ENCODE results near the gene ATP8A2.
"Not testable (repeated sequence)": the region's sequence is repeated elsewhere in the genome, so short reads cannot be mapped to it uniquely, and the experiment has no call there.

The ATP8A2 gene

DNA sequence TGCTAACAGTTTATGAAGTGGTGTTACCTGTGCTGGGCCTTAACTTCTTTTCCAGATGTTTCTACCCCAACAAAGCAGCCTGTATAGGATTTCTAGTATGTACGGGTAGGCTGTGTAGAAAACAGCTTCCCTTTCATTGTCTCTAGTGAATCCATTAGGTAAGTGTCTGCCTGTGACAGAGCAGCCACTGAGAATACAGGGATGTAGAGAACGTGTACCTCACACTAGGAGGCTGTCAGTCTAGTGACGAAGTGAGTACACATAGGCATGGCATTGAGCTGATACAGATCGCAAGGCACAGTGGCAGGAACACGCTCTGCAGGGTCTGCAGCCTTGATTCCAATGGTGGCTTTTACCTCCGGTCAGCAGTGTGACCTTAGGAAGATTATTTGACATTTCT is 562.4 kb downstream of the ATP8A2 start:
- no peaks in the 10 kb centered on the region for H3K27me3 ChIP-seq (ENCODE audit: control insufficient read depth, insufficient read depth, low read length)
- no peak overlapping the region for H3K27ac ChIP-seq (ENCODE audit: low read depth, low read length)
- no peaks in the 10 kb centered on the region for H3K36me3 ChIP-seq (ENCODE audit: control insufficient read depth, insufficient read depth, low read length)
- H3K4me3 ChIP-seq (ENCODE audit: low read length) = no peak overlapping the region
- H3K4me1 ChIP-seq (ENCODE audit: control insufficient read depth, insufficient read depth, low read length) = no peaks in the 10 kb centered on the region
- H3K9ac ChIP-seq (ENCODE audit: low read length) = no peak overlapping the region

DNA sequence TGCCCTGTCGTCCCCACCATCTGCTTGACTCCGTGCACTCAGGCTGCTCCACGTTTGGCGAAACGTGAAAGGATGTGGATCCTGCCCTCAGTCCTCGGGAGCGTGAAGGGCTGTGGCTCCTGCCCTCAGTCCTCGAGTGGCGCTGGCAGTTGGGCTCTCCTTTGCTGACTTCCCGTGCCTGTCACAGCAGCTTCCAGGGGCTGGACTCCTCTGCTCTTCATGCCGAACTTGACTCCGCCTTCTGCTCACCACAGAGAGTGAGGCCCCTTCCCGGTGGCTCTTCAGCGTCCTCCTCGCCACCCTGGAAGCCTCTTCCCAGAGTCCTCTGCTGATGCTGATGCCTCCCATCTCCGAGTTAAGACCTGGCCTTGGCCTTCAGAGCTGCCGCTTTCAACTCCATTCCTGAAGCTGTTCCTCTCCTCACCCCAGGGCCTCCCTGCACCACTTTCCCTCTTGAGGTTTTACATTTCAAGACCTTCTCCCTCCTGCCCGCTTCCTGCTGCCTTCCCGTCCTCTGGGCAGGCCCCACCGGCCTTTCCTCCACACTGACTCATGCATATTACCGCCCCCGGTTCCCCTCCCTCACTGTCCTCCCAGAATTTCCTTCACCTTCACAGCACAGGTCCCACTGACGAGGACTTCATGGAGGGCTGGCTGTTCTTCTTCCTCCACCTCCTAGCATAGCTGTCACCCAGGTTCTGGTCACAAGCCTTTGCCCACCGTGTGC is 568.4 kb downstream of the ATP8A2 start:
- H3K4me3 ChIP-seq (ENCODE audit: low read length) = no peak overlapping the region
- no peaks in the 10 kb centered on the region for H3K27me3 ChIP-seq (ENCODE audit: control insufficient read depth, insufficient read depth, low read length)
- H3K27ac ChIP-seq (ENCODE audit: low read depth, low read length) = no peak overlapping the region
- no peaks in the 10 kb centered on the region for H3K36me3 ChIP-seq (ENCODE audit: control insufficient read depth, insufficient read depth, low read length)
- H3K4me1 ChIP-seq (ENCODE audit: control insufficient read depth, insufficient read depth, low read length) = no peaks in the 10 kb centered on the region
- no peak overlapping the region for H3K9ac ChIP-seq (ENCODE audit: low read length)

DNA sequence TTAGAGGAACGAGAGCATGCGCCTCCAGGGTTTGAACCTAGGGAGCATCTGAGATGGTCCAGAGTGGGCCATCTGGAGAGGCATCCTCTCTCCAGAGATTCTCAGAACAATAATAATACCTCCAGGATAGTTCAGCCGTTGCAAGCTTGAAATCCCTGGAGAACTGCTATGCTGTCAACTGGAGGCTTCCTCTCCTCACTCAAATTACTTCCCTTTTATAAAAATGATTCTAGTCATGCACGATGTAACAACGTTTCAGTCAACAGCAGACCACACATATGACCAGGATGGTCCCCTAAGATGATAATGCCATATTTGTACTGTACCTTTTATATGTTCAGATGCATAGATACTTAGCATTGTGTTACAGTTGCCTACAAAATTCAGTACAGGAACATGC is 571.3 kb downstream of the ATP8A2 start:
- H3K27ac ChIP-seq (ENCODE audit: low read depth, low read length) = no peak overlapping the region
- no peaks in the 10 kb centered on the region for H3K36me3 ChIP-seq (ENCODE audit: control insufficient read depth, insufficient read depth, low read length)
- H3K27me3 ChIP-seq (ENCODE audit: control insufficient read depth, insufficient read depth, low read length) = no peaks in the 10 kb centered on the region
- no peak overlapping the region for H3K9ac ChIP-seq (ENCODE audit: low read length)
- no peaks in the 10 kb centered on the region for H3K4me1 ChIP-seq (ENCODE audit: control insufficient read depth, insufficient read depth, low read length)
- no peak overlapping the region for H3K4me3 ChIP-seq (ENCODE audit: low read length)

DNA sequence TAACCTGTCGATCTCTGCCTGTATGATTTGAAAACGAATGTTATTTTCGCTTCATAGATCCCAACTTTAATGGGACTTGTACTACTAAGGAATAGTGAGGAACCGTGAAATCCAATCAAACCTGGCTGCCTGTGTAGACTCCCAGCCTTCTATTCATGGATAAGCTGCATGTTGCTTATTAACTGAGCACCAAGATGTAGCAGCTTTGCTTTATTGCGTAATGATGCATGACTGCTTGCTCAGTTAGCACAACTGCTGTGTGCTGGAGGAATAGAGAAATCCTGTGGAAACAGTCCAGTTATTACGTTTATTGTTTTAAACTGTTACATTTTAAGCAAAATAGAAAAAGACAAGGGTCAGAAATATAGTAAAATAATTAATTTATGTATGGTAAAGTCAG is 571.9 kb downstream of the ATP8A2 start:
- Histone ChIP-seq H3K9ac (ENCODE audit: low read length) (no peak overlapping the region), H3K36me3 (ENCODE audit: control insufficient read depth, insufficient read depth, low read length) (no peaks in the 10 kb centered on the region), H3K27me3 (ENCODE audit: control insufficient read depth, insufficient read depth, low read length) (no peaks in the 10 kb centered on the region), H3K4me1 (ENCODE audit: control insufficient read depth, insufficient read depth, low read length) (no peaks in the 10 kb centered on the region), H3K4me3 (ENCODE audit: low read length) (no peak overlapping the region), H3K27ac (ENCODE audit: low read depth, low read length) (no peak overlapping the region)

DNA sequence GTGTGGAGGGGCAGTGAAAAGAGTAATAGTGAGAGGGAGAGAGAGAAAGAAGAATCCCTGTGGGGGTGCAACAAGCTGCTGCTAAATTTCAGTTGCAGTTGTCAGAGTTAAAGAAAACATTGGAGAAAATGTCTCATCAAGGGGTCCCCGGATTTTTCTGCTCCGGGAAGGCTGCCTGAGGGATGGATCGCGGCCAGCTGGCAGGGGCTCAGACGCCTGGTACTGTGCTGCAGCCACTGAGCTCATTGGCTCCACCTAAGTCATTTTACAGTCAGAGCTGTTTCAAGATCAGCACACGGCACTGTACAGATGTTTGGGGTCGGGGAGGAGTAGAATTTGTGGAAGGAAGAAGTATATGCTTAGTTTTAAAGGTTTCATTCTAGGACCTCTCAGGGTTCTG is 573.8 kb downstream of the ATP8A2 start:
- Histone ChIP-seq H3K9ac (ENCODE audit: low read length) (no peak overlapping the region), H3K4me3 (ENCODE audit: low read length) (no peak overlapping the region), H3K27me3 (ENCODE audit: control insufficient read depth, insufficient read depth, low read length) (no peaks in the 10 kb centered on the region), H3K4me1 (ENCODE audit: control insufficient read depth, insufficient read depth, low read length) (no peaks in the 10 kb centered on the region), H3K27ac (ENCODE audit: low read depth, low read length) (no peak overlapping the region), H3K36me3 (ENCODE audit: control insufficient read depth, insufficient read depth, low read length) (no peaks in the 10 kb centered on the region)

DNA sequence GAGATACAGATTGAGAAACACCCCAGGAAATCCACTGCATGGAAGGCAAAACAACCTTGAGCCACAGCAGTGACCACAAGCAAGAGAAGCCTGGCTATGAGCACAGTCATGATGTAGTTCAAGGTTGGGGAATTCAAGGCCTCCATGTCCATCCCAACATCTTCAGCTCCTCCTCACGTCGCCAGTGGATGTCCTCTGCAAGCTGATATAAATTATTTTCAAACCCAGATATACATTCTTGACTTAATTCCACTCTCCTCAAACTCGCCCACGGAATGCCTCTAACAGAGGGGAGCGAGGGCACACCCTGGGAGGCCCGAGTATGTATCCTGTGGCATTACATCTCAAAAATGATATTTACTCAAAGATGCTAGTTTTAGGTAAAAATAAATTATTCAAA is 574.5 kb downstream of the ATP8A2 start:
- H3K27me3 ChIP-seq (ENCODE audit: control insufficient read depth, insufficient read depth, low read length) = no peaks in the 10 kb centered on the region
- H3K27ac ChIP-seq (ENCODE audit: low read depth, low read length) = no peak overlapping the region
- no peaks in the 10 kb centered on the region for H3K4me1 ChIP-seq (ENCODE audit: control insufficient read depth, insufficient read depth, low read length)
- H3K9ac ChIP-seq (ENCODE audit: low read length) = no peak overlapping the region
- H3K36me3 ChIP-seq (ENCODE audit: control insufficient read depth, insufficient read depth, low read length) = no peaks in the 10 kb centered on the region
- H3K4me3 ChIP-seq (ENCODE audit: low read length) = no peak overlapping the region

DNA sequence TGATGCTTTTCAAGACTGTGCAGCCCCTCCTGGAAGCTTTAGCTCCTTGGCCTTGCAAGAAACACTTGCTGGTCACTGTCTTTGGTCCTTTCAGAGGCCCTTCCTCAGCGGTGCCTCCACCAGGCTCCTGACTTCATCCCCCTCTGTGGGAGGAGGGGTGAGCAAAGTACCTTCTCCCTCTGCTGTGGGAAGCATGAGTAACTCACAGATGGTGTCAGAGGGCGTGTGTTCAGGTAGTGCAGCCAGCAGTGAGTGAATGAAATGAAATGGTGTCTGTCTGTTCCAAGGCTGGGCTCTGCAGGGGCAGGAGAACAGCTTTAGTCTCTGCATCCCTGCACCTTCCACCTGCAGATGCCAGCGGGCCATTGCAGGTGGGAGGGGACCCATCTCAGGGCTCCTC is 577.1 kb downstream of the ATP8A2 start:
- no peaks in the 10 kb centered on the region for H3K4me1 ChIP-seq (ENCODE audit: control insufficient read depth, insufficient read depth, low read length)
- H3K27ac ChIP-seq (ENCODE audit: low read depth, low read length) = no peak overlapping the region
- H3K4me3 ChIP-seq (ENCODE audit: low read length) = no peak overlapping the region
- H3K9ac ChIP-seq (ENCODE audit: low read length) = no peak overlapping the region
- H3K36me3 ChIP-seq (ENCODE audit: control insufficient read depth, insufficient read depth, low read length) = no peaks in the 10 kb centered on the region
- no peaks in the 10 kb centered on the region for H3K27me3 ChIP-seq (ENCODE audit: control insufficient read depth, insufficient read depth, low read length)

DNA sequence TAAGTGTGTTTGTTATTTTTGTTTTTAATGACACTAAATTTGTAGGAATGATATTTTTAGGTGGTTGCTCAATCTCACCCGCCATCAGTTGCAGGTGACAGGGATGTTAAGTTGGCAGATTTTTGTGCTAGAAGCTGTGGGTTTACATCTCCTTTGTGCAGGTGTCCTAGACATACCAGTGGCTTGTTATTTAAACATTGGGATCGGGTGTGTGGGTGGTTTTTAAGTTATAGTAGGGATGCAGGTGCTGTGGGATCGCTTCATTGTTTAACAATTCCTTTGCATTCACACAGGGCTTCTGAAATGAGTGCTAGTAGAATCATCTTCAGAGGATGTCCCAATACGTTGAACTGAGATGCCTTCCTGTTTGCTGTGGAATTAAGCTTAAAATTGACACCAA is 580.1 kb downstream of the ATP8A2 start:
- no peaks in the 10 kb centered on the region for H3K4me1 ChIP-seq (ENCODE audit: control insufficient read depth, insufficient read depth, low read length)
- H3K27me3 ChIP-seq (ENCODE audit: control insufficient read depth, insufficient read depth, low read length) = no peaks in the 10 kb centered on the region
- no peaks in the 10 kb centered on the region for H3K36me3 ChIP-seq (ENCODE audit: control insufficient read depth, insufficient read depth, low read length)
- H3K27ac ChIP-seq (ENCODE audit: low read depth, low read length) = no peak overlapping the region
- H3K4me3 ChIP-seq (ENCODE audit: low read length) = no peak overlapping the region
- no peak overlapping the region for H3K9ac ChIP-seq (ENCODE audit: low read length)

DNA sequence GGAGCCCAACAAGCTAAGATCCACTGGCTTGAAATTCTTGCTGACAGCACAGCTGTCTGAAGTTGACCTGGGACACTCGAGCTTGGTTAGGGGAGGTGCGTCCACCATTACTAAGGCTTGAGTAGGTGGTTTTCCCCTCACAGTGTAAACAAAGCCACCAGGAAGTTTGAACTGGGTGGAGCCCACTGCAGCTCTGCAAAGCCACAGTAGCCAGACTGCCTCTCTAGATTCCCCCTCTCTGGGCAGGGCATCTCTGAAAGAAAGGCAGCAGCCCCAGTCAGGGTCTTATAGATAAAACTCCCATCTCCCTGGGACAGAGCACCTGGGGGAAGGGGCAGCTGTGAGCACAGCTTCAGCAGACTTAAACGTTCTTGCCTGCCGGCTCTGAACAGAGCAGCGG is 582.3 kb downstream of the ATP8A2 start:
- H3K4me1 ChIP-seq (ENCODE audit: control insufficient read depth, insufficient read depth, low read length); H3K36me3 ChIP-seq (ENCODE audit: control insufficient read depth, insufficient read depth, low read length); H3K9ac ChIP-seq (ENCODE audit: low read length); H3K27ac ChIP-seq (ENCODE audit: low read depth, low read length); H3K27me3 ChIP-seq (ENCODE audit: control insufficient read depth, insufficient read depth, low read length); H3K4me3 ChIP-seq (ENCODE audit: low read length): not testable (repeated sequence)

DNA sequence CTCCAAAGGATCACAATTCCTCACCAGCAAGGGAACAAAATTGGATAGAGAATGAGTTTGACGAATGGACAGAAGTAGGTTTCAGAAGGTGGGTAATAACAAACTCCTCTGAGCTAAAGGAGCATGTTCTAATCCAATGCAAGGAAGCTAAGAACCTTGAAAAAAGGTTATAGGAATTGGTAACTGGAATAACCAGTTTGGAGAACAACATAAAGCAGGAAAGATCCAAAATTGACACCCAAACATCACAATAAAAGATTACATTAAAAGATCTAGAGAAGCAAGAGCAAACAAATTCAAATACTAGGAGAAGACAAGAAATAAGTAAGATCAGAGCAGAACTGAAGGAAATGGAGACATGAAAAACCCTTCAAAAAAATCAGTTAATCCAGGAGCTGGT is 583.2 kb downstream of the ATP8A2 start:
- H3K4me1 ChIP-seq (ENCODE audit: control insufficient read depth, insufficient read depth, low read length); H3K36me3 ChIP-seq (ENCODE audit: control insufficient read depth, insufficient read depth, low read length); H3K9ac ChIP-seq (ENCODE audit: low read length); H3K27me3 ChIP-seq (ENCODE audit: control insufficient read depth, insufficient read depth, low read length); H3K4me3 ChIP-seq (ENCODE audit: low read length); H3K27ac ChIP-seq (ENCODE audit: low read depth, low read length): not testable (repeated sequence)

DNA sequence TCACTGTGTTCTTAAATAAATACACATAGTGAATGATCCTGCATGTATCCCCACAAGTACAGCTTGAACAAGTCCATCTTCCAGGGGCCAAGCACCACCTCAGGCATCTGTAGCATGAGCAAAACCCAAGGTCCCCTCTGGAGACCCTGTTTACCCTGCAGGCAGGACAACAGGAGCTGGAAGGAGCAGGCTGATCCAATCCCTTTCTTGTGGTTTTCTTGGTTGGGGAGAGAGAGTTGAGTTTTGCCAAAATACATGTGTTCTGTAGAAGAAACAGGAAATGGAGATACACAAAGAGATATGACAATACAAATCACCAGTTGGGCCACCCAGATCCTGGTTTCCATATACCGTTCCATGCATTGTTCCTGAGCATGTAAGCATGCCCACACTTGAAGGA is 587.2 kb downstream of the ATP8A2 start:
- H3K9ac ChIP-seq (ENCODE audit: low read length) = no peak overlapping the region
- no peak overlapping the region for H3K4me3 ChIP-seq (ENCODE audit: low read length)
- H3K4me1 ChIP-seq (ENCODE audit: control insufficient read depth, insufficient read depth, low read length) = no peaks in the 10 kb centered on the region
- no peaks in the 10 kb centered on the region for H3K27me3 ChIP-seq (ENCODE audit: control insufficient read depth, insufficient read depth, low read length)
- H3K36me3 ChIP-seq (ENCODE audit: control insufficient read depth, insufficient read depth, low read length) = no peaks in the 10 kb centered on the region
- no peak overlapping the region for H3K27ac ChIP-seq (ENCODE audit: low read depth, low read length)

DNA sequence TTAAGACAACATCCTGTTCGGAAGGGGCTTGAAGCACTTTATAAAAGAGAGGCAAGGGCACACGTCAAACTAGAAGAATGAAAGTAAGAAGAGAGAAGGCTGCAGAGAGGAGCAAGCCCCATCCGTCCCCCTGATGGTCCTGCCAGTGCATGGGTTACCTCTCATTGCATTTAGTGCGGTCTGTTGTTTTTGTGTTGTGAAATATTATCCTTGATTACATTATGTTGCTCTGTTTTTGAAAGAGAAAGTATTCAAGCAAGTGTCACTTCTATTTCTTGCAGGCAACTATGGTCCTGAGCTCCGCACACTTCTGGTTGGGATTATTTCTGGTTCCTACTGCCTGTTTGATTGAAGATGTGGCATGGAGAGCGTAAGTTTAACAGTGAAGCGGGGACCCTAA is 589.5 kb downstream of the ATP8A2 start:
- no peaks in the 10 kb centered on the region for H3K27me3 ChIP-seq (ENCODE audit: control insufficient read depth, insufficient read depth, low read length)
- no peaks in the 10 kb centered on the region for H3K4me1 ChIP-seq (ENCODE audit: control insufficient read depth, insufficient read depth, low read length)
- H3K9ac ChIP-seq (ENCODE audit: low read length) = no peak overlapping the region
- H3K4me3 ChIP-seq (ENCODE audit: low read length) = no peak overlapping the region
- no peak overlapping the region for H3K27ac ChIP-seq (ENCODE audit: low read depth, low read length)
- H3K36me3 ChIP-seq (ENCODE audit: control insufficient read depth, insufficient read depth, low read length) = no peaks in the 10 kb centered on the region

DNA sequence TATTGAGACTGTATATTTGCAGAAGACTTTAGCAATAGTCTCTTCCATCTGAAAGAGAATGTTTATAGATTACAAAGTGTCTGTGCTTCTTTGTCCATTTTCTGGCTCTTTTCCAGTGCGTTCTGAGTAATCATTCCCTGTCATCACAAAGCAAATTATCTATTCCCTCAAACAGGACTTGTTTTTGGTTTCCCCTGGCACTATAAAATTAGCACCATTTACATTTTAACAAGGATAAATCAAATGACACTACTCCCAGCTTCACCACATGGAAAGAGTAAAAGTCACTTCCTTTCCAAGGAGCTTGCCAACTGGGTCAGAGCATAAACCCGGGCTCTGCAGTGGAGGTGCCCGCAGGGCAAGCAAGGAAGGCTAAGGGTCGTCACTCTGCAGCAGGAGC is 591.9 kb downstream of the ATP8A2 start:
- Histone ChIP-seq H3K36me3 (ENCODE audit: control insufficient read depth, insufficient read depth, low read length) (no peaks in the 10 kb centered on the region), H3K27me3 (ENCODE audit: control insufficient read depth, insufficient read depth, low read length) (no peaks in the 10 kb centered on the region), H3K27ac (ENCODE audit: low read depth, low read length) (no peak overlapping the region), H3K4me1 (ENCODE audit: control insufficient read depth, insufficient read depth, low read length) (no peaks in the 10 kb centered on the region), H3K9ac (ENCODE audit: low read length) (no peak overlapping the region), H3K4me3 (ENCODE audit: low read length) (no peak overlapping the region)
